Hepatocyte (in vitro differentiated cells): ENCODE results near the gene MLLT1. TPM values are rescaled to one million over a fixed set of nuclear protein-coding genes. Genes with fewer than 3 reads are reported as not detected.
A peak's percentile ranks its signal among the peaks of the same experiment; 100 is the strongest.

Source experiments
- DNase-seq: peaks from one replicate; pipeline ENCODE4 v3.0.0-alpha.2; 2016; ENCODE audit warnings: low spot score
- H2AFZ ChIP-seq: fragments of 200-600 bp; sonication (generic); 2 replicates; pipeline ENCODE4 v1.6.0; 2016; ENCODE audit warnings: antibody characterized with exemption, mild to moderate bottlenecking
- H3K27ac ChIP-seq: fragments of 200-600 bp; sonication (generic); 2 replicates; pipeline ENCODE4 v1.5.1; 2016; ENCODE audit warnings: mild to moderate bottlenecking
- H3K27me3 ChIP-seq: fragments of 200-600 bp; sonication (generic); 2 replicates; pipeline ENCODE4 v1.6.1; 2016
- H3K36me3 ChIP-seq: fragments of 200-600 bp; sonication (generic); replicated peaks from 2 replicates; pipeline ENCODE4 v1.5.1; 2016; ENCODE audit warnings: low read depth; ENCODE audit not compliant: insufficient read depth
- H3K4me1 ChIP-seq: fragments of 200-600 bp; sonication (generic); 2 replicates; pipeline ENCODE4 v1.5.1; 2016; ENCODE audit warnings: mild to moderate bottlenecking, moderate library complexity; ENCODE audit not compliant: insufficient read depth
- H3K4me2 ChIP-seq: fragments of 200-600 bp; sonication (generic); 2 replicates; pipeline ENCODE4 v1.6.0; 2016
- H3K4me3 ChIP-seq: fragments of 200-600 bp; sonication (generic); 2 replicates; pipeline ENCODE4 v1.5.1; 2016; ENCODE audit warnings: mild to moderate bottlenecking
- H3K79me2 ChIP-seq: fragments of 200-600 bp; sonication (generic); 2 replicates; pipeline ENCODE4 v1.6.0; 2017; ENCODE audit warnings: mild to moderate bottlenecking
- H3K9me2 ChIP-seq: fragments of 200-600 bp; sonication (generic); replicated peaks from 2 replicates; pipeline ENCODE4 v1.6.0; 2017; ENCODE audit warnings: mild to moderate bottlenecking; ENCODE audit not compliant: insufficient read depth
- H3K9me3 ChIP-seq: fragments of 200-600 bp; sonication (generic); 2 replicates; pipeline ENCODE4 v1.5.1; 2016; ENCODE audit warnings: low read depth, mild to moderate bottlenecking
- H4K20me1 ChIP-seq: fragments of 200-600 bp; sonication (generic); 2 replicates; pipeline ENCODE4 v1.6.0; 2016; ENCODE audit warnings: mild to moderate bottlenecking; ENCODE audit not compliant: insufficient read depth, poor library complexity, severe bottlenecking
- EZH2 ChIP-seq: fragments of 200-600 bp; sonication (generic); IDR thresholded peaks from 2 replicates; pipeline ENCODE4 v1.6.1; 2016; ENCODE audit warnings: antibody characterized with exemption, mild to moderate bottlenecking, borderline replicate concordance
- EZH2phosphoT487 ChIP-seq: fragments of 200-600 bp; sonication (generic); IDR thresholded peaks from one replicate; pipeline ENCODE4 v1.6.1; 2018; ENCODE audit warnings: antibody characterized with exemption, mild to moderate bottlenecking, low read depth, moderate library complexity; ENCODE audit not compliant: unreplicated experiment, severe bottlenecking
- WGBS: methylation state at CpG from one replicate; pipeline ENCODE4 v1.1.6; 2016; ENCODE audit warnings: low lambda C conversion rate; ENCODE audit errors: missing lambda C conversion rate; 5-methylcytosine and 5-hydroxymethylcytosine counted together
- polyA plus RNA-seq: library from polyadenylated mRNA; unstranded; fragments of >200 nt; fragmentation: Nextera tagmentation; extraction: Ambion mirVana; gene quantifications from 2 replicates; pipeline ENCODE4 v1.2.1, GENCODE V29; 2016
- total RNA-seq: library from RNA; depleted of rRNA; stranded (reverse); fragments of >200 nt; gene quantifications from 2 replicates; pipeline ENCODE4 v1.2.3, GENCODE V29; 2014
- TF ChIP-seq, protein P1 (sequence below): fragments of 200-600 bp; sonication (generic); IDR thresholded peaks from 2 replicates; pipeline ENCODE4 v1.5.1; 2016; ENCODE audit warnings: antibody characterized with exemption, mild to moderate bottlenecking; ENCODE audit not compliant: poor library complexity

Gene MLLT1
- total and polyA plus RNA-seq, 2 experiments from 2014 or later, result 17.2 to 23.3 TPM

DNA sequence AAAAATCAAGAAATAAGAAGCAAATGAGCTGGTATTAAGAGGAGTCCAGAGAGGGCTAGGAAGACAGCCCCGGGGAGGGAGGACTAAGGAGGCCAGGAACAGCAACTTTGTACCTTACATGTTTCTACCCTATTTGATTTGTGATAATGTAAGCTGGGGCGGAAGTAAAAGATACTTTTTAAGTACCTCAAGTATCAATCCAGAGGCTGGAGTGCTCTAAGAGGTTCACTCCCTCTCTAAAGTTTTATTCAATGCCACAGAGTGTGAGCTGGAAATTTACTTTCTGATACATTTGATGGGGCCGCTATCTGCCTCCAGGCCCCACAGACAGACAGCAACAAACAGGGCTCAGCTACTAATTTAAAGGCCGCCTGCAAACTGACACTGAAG, 11.4 kb downstream of the MLLT1 start:
- Histone ChIP-seq H3K79me2 (peaks cover 97% of the 10 kb centered on the region), H3K27ac (no peak overlapping the region), H3K9me2 (no peaks in the 10 kb centered on the region), H3K36me3 (no peaks in the 10 kb centered on the region), H3K4me2 (no peak overlapping the region), H3K9me3 (no peaks in the 10 kb centered on the region), H3K27me3 (no peaks in the 10 kb centered on the region), H3K4me1 (peaks cover 36% of the 10 kb centered on the region), H3K4me3 (no peak overlapping the region), H2AFZ (no peak overlapping the region), H4K20me1 (peaks cover 30% of the 10 kb centered on the region)
- TF ChIP-seq, protein P1, sequence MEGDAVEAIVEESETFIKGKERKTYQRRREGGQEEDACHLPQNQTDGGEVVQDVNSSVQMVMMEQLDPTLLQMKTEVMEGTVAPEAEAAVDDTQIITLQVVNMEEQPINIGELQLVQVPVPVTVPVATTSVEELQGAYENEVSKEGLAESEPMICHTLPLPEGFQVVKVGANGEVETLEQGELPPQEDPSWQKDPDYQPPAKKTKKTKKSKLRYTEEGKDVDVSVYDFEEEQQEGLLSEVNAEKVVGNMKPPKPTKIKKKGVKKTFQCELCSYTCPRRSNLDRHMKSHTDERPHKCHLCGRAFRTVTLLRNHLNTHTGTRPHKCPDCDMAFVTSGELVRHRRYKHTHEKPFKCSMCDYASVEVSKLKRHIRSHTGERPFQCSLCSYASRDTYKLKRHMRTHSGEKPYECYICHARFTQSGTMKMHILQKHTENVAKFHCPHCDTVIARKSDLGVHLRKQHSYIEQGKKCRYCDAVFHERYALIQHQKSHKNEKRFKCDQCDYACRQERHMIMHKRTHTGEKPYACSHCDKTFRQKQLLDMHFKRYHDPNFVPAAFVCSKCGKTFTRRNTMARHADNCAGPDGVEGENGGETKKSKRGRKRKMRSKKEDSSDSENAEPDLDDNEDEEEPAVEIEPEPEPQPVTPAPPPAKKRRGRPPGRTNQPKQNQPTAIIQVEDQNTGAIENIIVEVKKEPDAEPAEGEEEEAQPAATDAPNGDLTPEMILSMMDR, result no peak
- TF ChIP-seq EZH2 (no peak), EZH2phosphoT487 (no peak)
- no peak for DNase-seq
- 90% methylated on average over 4 of the region's 4 CpGs for WGBS

DNA sequence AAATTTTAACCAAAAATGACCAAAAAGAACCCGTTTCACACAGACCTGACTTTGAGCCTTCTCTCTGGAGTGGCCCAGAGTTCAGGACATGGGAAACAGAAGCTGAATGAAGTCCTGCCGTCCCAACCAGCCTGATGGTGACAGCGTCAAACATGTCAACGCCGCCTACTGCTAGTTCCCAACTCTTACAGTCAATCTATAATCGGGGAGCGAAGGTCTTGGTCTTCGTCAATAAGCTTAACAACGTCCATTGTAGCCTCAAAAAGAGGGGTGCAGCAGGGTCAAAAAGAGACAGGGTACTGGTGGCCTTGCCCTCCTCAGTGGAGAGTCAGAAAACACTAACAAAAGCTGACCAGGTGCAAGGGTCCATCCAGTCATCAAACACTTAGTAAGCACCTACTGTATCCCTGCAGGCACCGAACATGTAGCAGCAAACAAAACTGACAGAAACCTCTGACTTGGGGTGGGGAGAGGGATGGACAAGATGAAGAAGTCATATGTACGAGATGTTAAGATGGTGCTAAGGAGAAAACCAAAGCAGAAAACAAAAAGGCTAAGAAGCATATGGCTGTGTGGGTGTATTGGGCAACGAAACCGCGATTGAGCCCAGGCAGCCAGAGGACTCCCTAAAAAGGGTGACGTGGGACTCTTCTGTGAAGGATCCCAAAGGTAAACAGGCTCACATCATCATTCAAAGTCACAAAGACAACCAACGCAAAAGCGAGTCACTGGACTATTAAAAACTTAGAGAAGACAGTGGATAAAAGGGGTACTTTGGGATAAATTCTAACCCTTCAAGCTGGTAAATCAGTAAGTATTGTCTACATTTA, 12.0 kb downstream of the MLLT1 start:
- Histone ChIP-seq H3K27ac (no peak overlapping the region), H3K9me2 (no peaks in the 10 kb centered on the region), H3K36me3 (no peaks in the 10 kb centered on the region), H3K4me3 (no peak overlapping the region), H3K9me3 (no peaks in the 10 kb centered on the region), H3K27me3 (no peaks in the 10 kb centered on the region), H2AFZ (no peak overlapping the region), H3K79me2 (peaks cover 94% of the 10 kb centered on the region), H3K4me1 (peaks cover 30% of the 10 kb centered on the region), H3K4me2 (no peak overlapping the region), H4K20me1 (peaks cover 24% of the 10 kb centered on the region)
- WGBS, result 89% methylated on average over 17 of the region's 17 CpGs
- TF ChIP-seq, protein P1, result no peak
- TF ChIP-seq EZH2 (no peak), EZH2phosphoT487 (no peak)
- DNase-seq, result no peak

DNA sequence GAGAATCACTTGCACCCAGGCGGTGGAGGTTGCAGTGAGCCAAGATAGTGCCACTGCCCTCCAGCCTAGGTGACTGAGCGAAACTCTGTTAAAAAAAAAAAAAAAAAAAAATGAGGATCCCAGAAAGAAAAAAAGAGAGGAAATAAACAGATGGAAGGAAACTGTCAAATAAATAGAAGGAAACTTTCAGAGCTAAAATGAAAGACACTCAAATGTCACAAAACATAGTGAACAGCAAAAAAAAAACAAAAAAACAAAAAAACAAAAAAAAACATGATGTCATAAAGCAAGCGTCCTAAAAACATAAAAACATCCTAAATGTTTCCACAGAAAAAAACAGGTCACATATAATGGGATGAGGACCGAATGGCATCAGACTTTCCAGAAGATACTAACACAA, 15.0 kb downstream of the MLLT1 start:
- peaks cover 16% of the 10 kb centered on the region for H4K20me1 ChIP-seq
- H3K4me3 ChIP-seq, result no peak overlapping the region
- H3K27me3 ChIP-seq, result no peaks in the 10 kb centered on the region
- H3K4me2 ChIP-seq, result no peak overlapping the region
- peak overlapping the region; percentile 42 for H3K27ac ChIP-seq
- H3K36me3 ChIP-seq, result no peaks in the 10 kb centered on the region
- DNase-seq, result no peak
- H3K4me1 ChIP-seq, result peaks cover 4% of the 10 kb centered on the region
- TF ChIP-seq EZH2, result no peak
- TF ChIP-seq, protein P1, result no peak
- no peak for TF ChIP-seq EZH2phosphoT487
- H3K9me2 ChIP-seq, result no peaks in the 10 kb centered on the region
- H3K9me3 ChIP-seq, result no peaks in the 10 kb centered on the region
- H3K79me2 ChIP-seq, result peaks cover 77% of the 10 kb centered on the region
- 98% methylated on average over 4 of the region's 4 CpGs for WGBS
- H2AFZ ChIP-seq, result no peak overlapping the region
